ENCODE measurements around the gene GUCA1C.

The GUCA1C gene

DNA sequence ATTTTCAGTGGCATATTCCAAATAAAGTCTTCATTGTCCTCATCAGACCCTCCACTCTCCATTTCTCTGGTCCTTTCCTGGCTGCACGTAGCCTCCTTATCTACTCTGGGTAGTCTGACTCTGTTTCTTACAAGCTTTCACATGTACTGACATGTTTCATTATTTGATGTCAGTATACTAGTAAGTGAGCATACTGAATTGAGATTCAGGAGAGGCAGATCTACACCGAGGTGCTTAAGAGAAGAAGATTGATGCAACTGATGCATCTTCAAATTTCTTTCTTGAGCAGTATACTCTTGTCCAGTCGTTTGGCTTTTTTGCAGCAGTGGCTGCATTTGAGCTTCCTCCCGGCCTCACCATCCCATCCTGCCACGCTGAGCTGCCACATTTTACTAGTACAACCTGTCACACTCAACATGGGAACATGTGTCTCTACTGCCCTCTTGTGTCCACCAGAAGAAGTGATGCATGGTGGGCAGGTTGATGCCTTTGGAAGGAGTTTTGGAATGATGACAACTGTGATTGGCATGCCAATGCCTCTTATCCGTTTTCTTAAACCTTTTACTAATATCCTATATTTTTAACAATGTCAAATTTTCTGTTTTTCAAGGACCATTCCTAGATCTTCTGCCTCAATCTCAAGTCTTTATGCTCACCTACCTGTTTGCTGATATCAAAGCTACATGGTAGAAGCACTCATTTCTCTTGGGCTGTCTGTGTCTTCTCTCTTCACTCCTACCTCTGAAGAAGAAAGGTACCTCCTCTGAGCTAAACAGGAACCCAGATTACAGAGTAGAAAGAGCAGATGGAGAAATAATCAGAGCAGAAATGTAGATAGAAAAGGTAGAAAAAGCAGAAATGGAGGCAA, 38.7 kb downstream of the GUCA1C start:
- Histone ChIP-seq H3F3A (ENCODE audit: insufficient read depth, low read length) (no peaks in the 10 kb centered on the region), H3K9me3 (replicated peaks; ENCODE audit: insufficient read depth, low read length) (no peaks in the 10 kb centered on the region), H4K20me1 (ENCODE audit: insufficient read depth, low read length) (no peaks in the 10 kb centered on the region), H3K4me3 (ENCODE audit: low read length) (no peak overlapping the region; the same call in 1 of the 2 replicates), H2AFZ (ENCODE audit: low read length) (peak overlapping the region; percentile 81), H3K27ac (ENCODE audit: low read length) (no peak overlapping the region), H3K27me3 (replicated peaks; ENCODE audit: insufficient read depth, low read length) (no peaks in the 10 kb centered on the region), H3K4me2 (ENCODE audit: low read depth, low read length) (peak overlapping the region; percentile 37), H3K9ac (ENCODE audit: low read length) (no peak overlapping the region), H3K36me3 (replicated peaks; ENCODE audit: insufficient read depth, low read length) (no peaks in the 10 kb centered on the region), H3K9me2 (replicated peaks; ENCODE audit: insufficient read depth, low read length) (no peaks in the 10 kb centered on the region), H3K4me1 (ENCODE audit: low read length) (no peaks in the 10 kb centered on the region), H3K79me2 (ENCODE audit: low read length) (no peaks in the 10 kb centered on the region)
- DNase-seq = peak; percentile 67
- no peak for TF ChIP-seq EZH2phosphoT487 (IDR thresholded peaks at IDR 0.05; ENCODE audit: low read length)
- TF ChIP-seq, protein P1, sequence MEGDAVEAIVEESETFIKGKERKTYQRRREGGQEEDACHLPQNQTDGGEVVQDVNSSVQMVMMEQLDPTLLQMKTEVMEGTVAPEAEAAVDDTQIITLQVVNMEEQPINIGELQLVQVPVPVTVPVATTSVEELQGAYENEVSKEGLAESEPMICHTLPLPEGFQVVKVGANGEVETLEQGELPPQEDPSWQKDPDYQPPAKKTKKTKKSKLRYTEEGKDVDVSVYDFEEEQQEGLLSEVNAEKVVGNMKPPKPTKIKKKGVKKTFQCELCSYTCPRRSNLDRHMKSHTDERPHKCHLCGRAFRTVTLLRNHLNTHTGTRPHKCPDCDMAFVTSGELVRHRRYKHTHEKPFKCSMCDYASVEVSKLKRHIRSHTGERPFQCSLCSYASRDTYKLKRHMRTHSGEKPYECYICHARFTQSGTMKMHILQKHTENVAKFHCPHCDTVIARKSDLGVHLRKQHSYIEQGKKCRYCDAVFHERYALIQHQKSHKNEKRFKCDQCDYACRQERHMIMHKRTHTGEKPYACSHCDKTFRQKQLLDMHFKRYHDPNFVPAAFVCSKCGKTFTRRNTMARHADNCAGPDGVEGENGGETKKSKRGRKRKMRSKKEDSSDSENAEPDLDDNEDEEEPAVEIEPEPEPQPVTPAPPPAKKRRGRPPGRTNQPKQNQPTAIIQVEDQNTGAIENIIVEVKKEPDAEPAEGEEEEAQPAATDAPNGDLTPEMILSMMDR (IDR thresholded peaks at IDR 0.05; ENCODE audit: low read length) = peak; percentile 95
- no peak for TF ChIP-seq EZH2 (optimal IDR thresholded peaks at IDR 0.05; ENCODE audit: low read depth, low read length)

- no peak for DNase-seq
- no peaks in the 10 kb centered on the region for H3K27me3 ChIP-seq (replicated peaks; ENCODE audit: insufficient read depth, low read length)
- no peak overlapping the region for H3K4me3 ChIP-seq (ENCODE audit: low read length)
- H3K9ac ChIP-seq (ENCODE audit: low read length) = no peak overlapping the region
- no peak overlapping the region for H3K27ac ChIP-seq (ENCODE audit: low read length)
- no peaks in the 10 kb centered on the region for H3K9me2 ChIP-seq (replicated peaks; ENCODE audit: insufficient read depth, low read length)
- no peak overlapping the region for H3K4me2 ChIP-seq (ENCODE audit: low read depth, low read length)
- H3K9me3 ChIP-seq (replicated peaks; ENCODE audit: insufficient read depth, low read length) = no peaks in the 10 kb centered on the region
- H3K36me3 ChIP-seq (replicated peaks; ENCODE audit: insufficient read depth, low read length) = no peaks in the 10 kb centered on the region
- no peaks in the 10 kb centered on the region for H3K79me2 ChIP-seq (ENCODE audit: low read length)
- TF ChIP-seq EZH2phosphoT487 (IDR thresholded peaks at IDR 0.05; ENCODE audit: low read length) (no peak), EZH2 (optimal IDR thresholded peaks at IDR 0.05; ENCODE audit: low read depth, low read length) (no peak)
- TF ChIP-seq, protein P1 (IDR thresholded peaks at IDR 0.05; ENCODE audit: low read length) = no peak
- no peaks in the 10 kb centered on the region for H3K4me1 ChIP-seq (ENCODE audit: low read length)
- H3F3A ChIP-seq (ENCODE audit: insufficient read depth, low read length) = no peaks in the 10 kb centered on the region
- H2AFZ ChIP-seq (ENCODE audit: low read length) = no peak overlapping the region
- no peaks in the 10 kb centered on the region for H4K20me1 ChIP-seq (ENCODE audit: insufficient read depth, low read length)
Measured at GRCh38 chr3:108909799-108910198, 43.9 kb downstream of the GUCA1C start.

DNA sequence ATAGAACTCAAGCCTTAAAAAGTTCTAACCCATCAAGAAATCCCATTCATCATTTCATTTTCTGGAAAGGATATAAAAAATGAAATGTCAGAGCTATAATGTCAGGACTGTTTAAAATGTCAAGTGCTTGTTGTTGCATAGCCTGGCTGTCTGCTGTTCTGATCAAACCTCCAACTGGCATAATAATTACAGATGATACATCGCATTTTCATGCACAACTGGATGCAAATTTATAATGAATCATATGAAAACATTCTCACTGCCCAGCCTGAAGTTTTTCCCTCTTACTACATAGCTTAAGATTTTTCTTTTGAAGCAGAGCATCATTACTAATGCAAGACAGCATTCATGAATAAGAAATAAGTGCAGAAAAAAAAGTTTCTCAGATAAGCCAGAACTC, 46.5 kb downstream of the GUCA1C start:
- no peaks in the 10 kb centered on the region for H3K9me3 ChIP-seq (replicated peaks; ENCODE audit: insufficient read depth, low read length)
- H3K4me2 ChIP-seq (ENCODE audit: low read depth, low read length) = no peak overlapping the region
- no peaks in the 10 kb centered on the region for H4K20me1 ChIP-seq (ENCODE audit: insufficient read depth, low read length)
- no peak overlapping the region for H3K27ac ChIP-seq (ENCODE audit: low read length)
- no peak for TF ChIP-seq EZH2 (optimal IDR thresholded peaks at IDR 0.05; ENCODE audit: low read depth, low read length)
- no peak for TF ChIP-seq EZH2phosphoT487 (IDR thresholded peaks at IDR 0.05; ENCODE audit: low read length)
- TF ChIP-seq, protein P1 (IDR thresholded peaks at IDR 0.05; ENCODE audit: low read length) = no peak
- H3K9ac ChIP-seq (ENCODE audit: low read length) = no peak overlapping the region
- no peaks in the 10 kb centered on the region for H3K79me2 ChIP-seq (ENCODE audit: low read length)
- H3K36me3 ChIP-seq (replicated peaks; ENCODE audit: insufficient read depth, low read length) = no peaks in the 10 kb centered on the region
- H3F3A ChIP-seq (ENCODE audit: insufficient read depth, low read length) = no peaks in the 10 kb centered on the region
- H3K4me1 ChIP-seq (ENCODE audit: low read length) = no peaks in the 10 kb centered on the region
- DNase-seq = no peak
- no peak overlapping the region for H3K4me3 ChIP-seq (ENCODE audit: low read length)
- H2AFZ ChIP-seq (ENCODE audit: low read length) = no peak overlapping the region
- H3K9me2 ChIP-seq (replicated peaks; ENCODE audit: insufficient read depth, low read length) = no peaks in the 10 kb centered on the region
- H3K27me3 ChIP-seq (replicated peaks; ENCODE audit: insufficient read depth, low read length) = no peaks in the 10 kb centered on the region
